Kidney (tissue), 14 donors: ENCODE results near the gene MFSD2A. TPM values are rescaled to one million over a fixed set of nuclear protein-coding genes. Genes with fewer than 3 reads are reported as not detected.

Source experiments
- DNase-seq, 5 donors: peaks; one replicate each; pipeline ENCODE4 v3.0.0-alpha.2; 2013 to 2020
- FAIRE-seq: peaks from 2 replicates; lab custom pipeline; 2012; peaks lifted over from hg19 to GRCh38; lab: Jason Lieb, UNC
- H3K27ac ChIP-seq, 2 donors: one replicate each; pipeline ENCODE4 v1.7.0; 2013; ENCODE audit warnings: low read depth in 2 of 2, low read length in 2 of 2, inconsistent platforms in 1 of 2
- H3K27me3 ChIP-seq: one replicate; pipeline ENCODE4 v1.7.1; 2013; ENCODE audit warnings: low read length, inconsistent platforms; ENCODE audit not compliant: control insufficient read depth, insufficient read depth
- H3K36me3 ChIP-seq, 3 donors: one replicate each; pipeline versions ENCODE4 v1.7.0 to v1.7.1; 2013; ENCODE audit warnings: low read length in 3 of 3, control low read depth in 1 of 3, inconsistent platforms in 1 of 3; ENCODE audit not compliant: insufficient read depth in 3 of 3, control insufficient read depth in 2 of 3
- H3K4me1 ChIP-seq, 3 donors: one replicate each; pipeline versions ENCODE4 v1.7.0 to v1.7.1; 2013; ENCODE audit warnings: low read length in 3 of 3, inconsistent platforms in 1 of 3, low read depth in 1 of 3; ENCODE audit not compliant: control insufficient read depth in 2 of 3, insufficient read depth in 2 of 3
- H3K4me3 ChIP-seq, 3 donors: one replicate each; pipeline versions ENCODE4 v1.7.0 to v1.8.1; 2013; ENCODE audit warnings: low read length in 3 of 3, control low read depth in 1 of 3, inconsistent platforms in 1 of 3
- H3K9ac ChIP-seq, 3 donors: one replicate each; pipeline versions ENCODE4 v1.7.0 to v1.7.1; 2013; ENCODE audit warnings: low read length in 3 of 3, control low read depth in 1 of 3, inconsistent platforms in 1 of 3
- H3K9me3 ChIP-seq, 3 donors: one replicate each; pipeline versions ENCODE4 v1.7.0 to v1.7.1; 2013; ENCODE audit warnings: low read length in 3 of 3, control low read depth in 1 of 3, inconsistent platforms in 1 of 3; ENCODE audit not compliant: control insufficient read depth in 2 of 3, insufficient read depth in 1 of 3
- intact Hi-C: fragments of 100-400 bp; cut with DNase I; formaldehyde crosslinking; loops from one replicate; pipeline ENCODE4 v1.11.1; 2022
- polyA plus RNA-seq: library from polyadenylated mRNA; stranded (reverse); fragments of 350-450 nt; fragmentation: Illumina TruSeq; extraction: RNeasy Lipid Tissue Mini Kit (QIAGEN cat#74804); gene quantifications from one replicate; pipeline ENCODE4 v1.2.3, GENCODE V29; 2014; ENCODE audit warnings: low read depth, low replicate concordance; ENCODE audit not compliant: insufficient read depth
- total RNA-seq: library from RNA; stranded (reverse); fragmentation: NEBNext Ultra II Directional; extraction: Animal tissue kit (Norgen Biotek cat#: 25700); gene quantifications from one replicate; pipeline ENCODE4 v1.2.1, GENCODE V29; 2021
- TF ChIP-seq, protein P1 (sequence below): IDR thresholded peaks from 3 replicates; pipeline ENCODE4 v1.5.1; 2012; ENCODE audit warnings: mild to moderate bottlenecking, moderate library complexity, borderline replicate concordance; ENCODE audit not compliant: insufficient read depth; ENCODE audit errors: extremely low read depth
- donor health status: control.
- donor health status: control.
- donor health status: control.
- donor health status: control.
- donor health status: control.
- donor health status: DM: yes; HTN: yes; CAD: no.
- donor health status: Normal renal cell carcinoma (clear cell type).

Gene MFSD2A
- total and polyA plus RNA-seq, 2 donors from 2014 or later: 10.0 to 10.5 TPM

DNA sequence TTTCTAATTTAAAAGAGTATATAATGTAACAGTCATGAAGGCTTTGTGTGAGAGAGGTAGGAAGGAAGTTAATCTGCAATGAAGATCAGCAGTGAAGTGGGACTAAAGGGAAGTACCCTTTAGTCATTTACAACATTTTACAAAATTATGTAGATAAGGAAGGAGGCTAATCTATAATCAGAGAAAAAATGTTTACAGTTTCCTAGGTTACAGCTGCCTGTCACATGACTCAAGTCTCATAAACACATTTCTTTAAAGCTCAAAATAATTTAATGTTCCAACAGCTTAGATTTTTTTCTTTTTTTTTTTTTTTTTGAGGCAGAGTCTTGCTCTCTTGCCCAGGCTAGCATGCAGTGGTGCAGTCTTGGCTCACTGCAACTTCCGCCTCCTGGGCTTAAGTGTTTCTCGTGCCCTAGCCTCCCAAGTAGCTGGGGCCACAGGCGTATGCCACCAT is 59.3 kb downstream of the MFSD2A start:
- Histone ChIP-seq H3K27ac (no peak overlapping the region), H3K4me3 (no peak overlapping the region), H3K9ac (no peak overlapping the region), H3K4me1 (no peaks in the 10 kb centered on the region), H3K36me3 (no peaks in the 10 kb centered on the region), H3K9me3 (no peaks in the 10 kb centered on the region), H3K27me3 (no peaks in the 10 kb centered on the region)
- no peak for FAIRE-seq
- TF ChIP-seq, protein P1, sequence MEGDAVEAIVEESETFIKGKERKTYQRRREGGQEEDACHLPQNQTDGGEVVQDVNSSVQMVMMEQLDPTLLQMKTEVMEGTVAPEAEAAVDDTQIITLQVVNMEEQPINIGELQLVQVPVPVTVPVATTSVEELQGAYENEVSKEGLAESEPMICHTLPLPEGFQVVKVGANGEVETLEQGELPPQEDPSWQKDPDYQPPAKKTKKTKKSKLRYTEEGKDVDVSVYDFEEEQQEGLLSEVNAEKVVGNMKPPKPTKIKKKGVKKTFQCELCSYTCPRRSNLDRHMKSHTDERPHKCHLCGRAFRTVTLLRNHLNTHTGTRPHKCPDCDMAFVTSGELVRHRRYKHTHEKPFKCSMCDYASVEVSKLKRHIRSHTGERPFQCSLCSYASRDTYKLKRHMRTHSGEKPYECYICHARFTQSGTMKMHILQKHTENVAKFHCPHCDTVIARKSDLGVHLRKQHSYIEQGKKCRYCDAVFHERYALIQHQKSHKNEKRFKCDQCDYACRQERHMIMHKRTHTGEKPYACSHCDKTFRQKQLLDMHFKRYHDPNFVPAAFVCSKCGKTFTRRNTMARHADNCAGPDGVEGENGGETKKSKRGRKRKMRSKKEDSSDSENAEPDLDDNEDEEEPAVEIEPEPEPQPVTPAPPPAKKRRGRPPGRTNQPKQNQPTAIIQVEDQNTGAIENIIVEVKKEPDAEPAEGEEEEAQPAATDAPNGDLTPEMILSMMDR: no peak
- intact Hi-C loops: no loop called here
- peak in 1 of 5 donors; percentile 15 for DNase-seq

DNA sequence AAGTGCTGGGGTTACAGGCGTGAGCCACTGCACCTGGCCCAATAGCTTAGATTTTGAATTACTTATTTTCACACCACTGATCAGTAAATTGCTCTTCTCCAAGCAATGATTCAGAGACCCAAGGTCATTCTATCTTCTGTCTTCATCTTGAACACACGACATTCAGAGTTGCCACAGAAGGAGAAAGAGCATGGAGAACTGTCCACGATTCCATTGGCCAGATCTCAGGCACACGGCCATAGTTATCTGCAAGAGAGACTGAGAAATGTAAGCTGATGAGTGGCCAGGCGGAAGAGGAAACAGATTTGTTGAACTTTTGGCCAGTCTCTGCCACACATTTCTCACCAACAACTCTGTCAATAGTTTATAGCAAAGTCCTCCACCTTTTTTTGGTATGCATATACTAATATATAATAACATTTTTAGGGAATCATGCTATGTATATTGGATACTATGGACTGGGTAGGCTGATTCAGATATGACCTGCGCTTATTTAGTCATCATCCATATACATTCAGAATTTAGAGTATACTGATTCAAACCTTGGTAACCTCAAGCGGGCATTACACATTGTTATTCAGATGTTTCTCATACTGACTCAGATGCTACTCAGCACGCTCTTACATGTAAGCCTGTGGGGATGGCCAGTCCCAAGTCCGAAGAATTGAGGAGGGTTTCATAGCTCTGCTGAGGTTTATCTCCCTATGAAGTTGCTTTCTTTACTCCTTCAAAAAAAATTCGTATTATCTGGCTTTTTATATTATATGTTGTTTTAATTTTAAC is 60.1 kb downstream of the MFSD2A start:
- H3K9me3 ChIP-seq: no peaks in the 10 kb centered on the region
- FAIRE-seq (no peak), DNase-seq (no peak)
- H3K4me1 ChIP-seq: no peaks in the 10 kb centered on the region
- H3K9ac ChIP-seq: no peak overlapping the region
- H3K4me3 ChIP-seq: no peak overlapping the region
- intact Hi-C loops: no loop called here
- H3K27me3 ChIP-seq: no peaks in the 10 kb centered on the region
- H3K27ac ChIP-seq: no peak overlapping the region
- TF ChIP-seq, protein P1: no peak
- H3K36me3 ChIP-seq: no peaks in the 10 kb centered on the region

DNA sequence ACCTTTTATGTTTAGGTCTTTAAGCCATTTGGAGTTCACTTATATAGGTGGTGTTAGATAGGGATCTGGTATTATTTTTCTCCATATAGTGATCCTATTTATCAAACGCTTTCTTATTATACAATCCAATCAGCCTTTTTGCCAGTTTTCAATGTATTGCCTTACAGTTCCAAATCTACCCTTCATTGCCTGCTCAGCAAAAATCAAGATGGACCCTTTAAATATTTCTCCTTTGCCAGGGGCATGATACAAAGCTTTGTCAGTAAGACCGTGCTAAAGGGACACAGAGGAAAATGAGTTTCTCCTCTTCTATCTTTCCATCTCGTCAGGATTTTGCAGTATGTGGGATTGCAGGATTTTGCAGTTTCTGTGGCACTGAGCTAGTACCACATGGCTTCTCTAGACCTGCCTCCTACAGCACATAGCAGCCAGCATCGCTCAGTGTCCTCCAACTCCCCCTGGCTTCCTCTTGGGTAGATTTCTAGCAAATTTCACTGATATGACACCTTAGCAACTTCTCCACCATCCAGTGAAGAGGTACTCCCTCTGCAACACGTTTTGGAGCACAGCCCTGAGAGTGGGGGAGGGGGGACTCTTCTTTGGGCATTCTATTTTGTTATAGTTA is 63.1 kb downstream of the MFSD2A start:
- DNase-seq (no peak), FAIRE-seq (no peak)
- H3K27me3 ChIP-seq: no peaks in the 10 kb centered on the region
- no peaks in the 10 kb centered on the region for H3K4me1 ChIP-seq
- intact Hi-C loops: no loop called here
- no peak overlapping the region for H3K9ac ChIP-seq
- H3K27ac ChIP-seq: no peak overlapping the region
- no peaks in the 10 kb centered on the region for H3K9me3 ChIP-seq
- H3K36me3 ChIP-seq: no peaks in the 10 kb centered on the region
- no peak overlapping the region for H3K4me3 ChIP-seq
- TF ChIP-seq, protein P1: no peak

Other genes starting within 250 kb of the MFSD2A start
- gene PPIE, start 216.3 kb upstream of the MFSD2A start, total RNA-seq: 58.6 TPM
- 52.0 TPM for gene PPIE, start 216.3 kb upstream of the MFSD2A start, polyA plus RNA-seq
- 0.98 TPM for gene OXCT2, start 183.8 kb upstream of the MFSD2A start, total RNA-seq
- 0.32 TPM for gene OXCT2, start 183.8 kb upstream of the MFSD2A start, polyA plus RNA-seq
- 4.9 TPM for gene BMP8B, start 166.3 kb upstream of the MFSD2A start, total RNA-seq
- gene BMP8B, start 166.3 kb upstream of the MFSD2A start, polyA plus RNA-seq: 0.34 TPM
- gene TRIT1, start 71.6 kb upstream of the MFSD2A start, total RNA-seq: 24.0 TPM
- gene TRIT1, start 71.6 kb upstream of the MFSD2A start, polyA plus RNA-seq: 14.5 TPM
- 4.2 TPM for gene MYCL, start 53.2 kb upstream of the MFSD2A start, total RNA-seq
- gene MYCL, start 53.2 kb upstream of the MFSD2A start, polyA plus RNA-seq: 1.7 TPM
- 328 TPM for gene CAP1, start 85.6 kb downstream of the MFSD2A start, total RNA-seq
- 128 TPM for gene CAP1, start 85.6 kb downstream of the MFSD2A start, polyA plus RNA-seq
- gene PPT1, start 142.1 kb downstream of the MFSD2A start, total RNA-seq: 95.5 TPM
- 110 TPM for gene PPT1, start 142.1 kb downstream of the MFSD2A start, polyA plus RNA-seq
- gene RLF, start 206.2 kb downstream of the MFSD2A start, total RNA-seq: 15.8 TPM
- gene RLF, start 206.2 kb downstream of the MFSD2A start, polyA plus RNA-seq: 3.5 TPM